Activated CD4-positive, alpha-beta T cell treated with anti-CD3 and anti-CD28 coated beads, Interleukin-2, amount 50 U/mL, for 24 hours (primary cell): ENCODE measurements around the gene RANBP9.

Experiments used
- DNase-seq, 2 donors: peaks; one replicate each; pipeline ENCODE4 v3.0.0-alpha.2; 2020; ENCODE audit warnings: low read depth in 1 of 2, low spot score in 1 of 2

RANBP9 gene

DNA sequence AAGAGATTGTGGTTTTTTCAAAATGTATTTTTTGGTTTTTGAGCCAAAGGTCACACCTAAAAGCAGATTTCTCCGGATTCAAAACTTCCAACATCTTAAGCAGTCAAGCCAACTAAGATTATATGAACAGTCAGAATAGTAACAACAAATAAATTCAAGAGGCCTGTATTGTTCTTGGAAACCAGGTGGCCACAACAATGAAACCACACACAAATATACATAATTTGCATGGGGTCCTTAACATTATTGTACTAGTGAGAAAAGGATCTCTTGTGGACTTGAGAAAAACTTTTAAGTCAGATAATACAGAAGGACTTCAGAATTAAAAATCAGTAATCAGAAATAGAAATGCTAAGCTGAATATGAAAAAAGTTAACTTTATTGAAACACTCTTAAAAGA, 55.9 kb downstream of the RANBP9 start:
- no peak for DNase-seq

DNA sequence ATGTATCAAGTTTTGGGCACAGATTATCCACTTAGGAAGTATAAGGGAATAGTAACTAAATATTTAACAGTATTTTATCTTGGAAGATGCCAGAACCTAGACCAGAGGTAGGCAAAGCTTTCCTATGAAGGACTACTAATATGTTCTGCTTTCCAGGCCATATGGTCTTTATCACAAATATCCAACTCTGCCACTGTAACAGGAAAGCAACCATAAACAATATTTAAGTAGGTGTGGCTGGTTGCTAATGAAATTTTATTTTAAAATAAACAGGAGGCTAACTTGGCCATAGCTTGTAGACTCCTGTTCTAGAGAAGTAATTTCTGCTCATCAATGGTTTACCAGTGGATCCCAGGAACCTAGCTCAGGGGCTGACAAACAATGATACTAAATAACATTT, 57.1 kb downstream of the RANBP9 start:
- DNase-seq, result no peak

DNA sequence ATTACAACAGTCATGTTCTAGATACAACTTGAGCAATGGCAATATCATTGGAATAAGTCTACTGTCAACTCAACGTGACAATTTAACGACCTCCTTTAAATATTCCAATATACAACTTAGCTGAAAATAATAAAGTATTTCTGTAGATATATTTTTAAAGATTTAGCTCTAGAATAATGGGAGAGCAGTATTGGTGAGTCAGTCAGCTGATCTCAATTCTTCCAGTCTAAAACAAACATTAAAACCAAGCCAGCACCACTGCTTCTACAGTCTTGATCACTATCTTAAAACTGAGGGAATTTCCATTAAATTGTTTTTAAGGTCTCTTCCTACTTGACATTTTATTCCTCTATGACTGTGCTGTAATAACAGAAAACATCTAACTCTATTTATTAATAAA, 58.3 kb downstream of the RANBP9 start:
- no peak for DNase-seq

DNA sequence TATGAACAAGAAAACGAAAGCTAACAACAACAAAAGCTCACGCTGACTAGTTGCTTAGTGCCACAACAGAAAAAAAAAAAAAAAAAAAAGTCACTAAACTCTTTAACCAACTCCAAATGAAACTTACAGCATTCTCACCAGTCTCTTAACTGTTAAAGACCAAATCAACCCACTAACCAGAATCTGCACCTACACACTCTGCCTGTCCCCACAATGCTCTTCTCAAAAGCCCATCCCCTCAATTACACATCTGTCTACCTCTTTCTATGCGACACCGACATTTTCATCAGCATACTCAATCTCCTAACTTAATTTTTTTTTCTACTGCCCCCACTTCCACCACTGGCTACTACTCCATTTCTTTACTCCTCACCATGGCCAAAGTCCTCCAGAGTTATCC, 62.2 kb downstream of the RANBP9 start:
- DNase-seq, result no peak

DNA sequence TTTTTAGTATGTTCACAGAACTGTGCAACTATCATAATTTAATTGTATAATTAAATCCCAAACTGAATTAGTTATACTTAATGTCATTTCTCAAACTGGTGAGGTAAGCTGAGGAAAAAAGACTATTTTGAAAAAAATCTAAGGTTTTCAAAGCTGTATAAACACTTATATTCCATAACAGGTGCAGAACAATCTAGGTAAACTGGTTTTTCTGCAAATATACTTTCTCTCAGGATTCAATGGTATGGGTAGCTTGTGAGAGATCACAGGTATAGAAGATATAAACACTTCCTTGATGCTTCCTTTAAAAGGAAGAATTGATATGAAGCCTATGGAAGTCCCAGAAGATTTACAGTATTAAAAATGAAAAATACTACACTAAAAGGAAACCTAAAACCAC, 62.8 kb downstream of the RANBP9 start:
- DNase-seq, result no peak

DNA sequence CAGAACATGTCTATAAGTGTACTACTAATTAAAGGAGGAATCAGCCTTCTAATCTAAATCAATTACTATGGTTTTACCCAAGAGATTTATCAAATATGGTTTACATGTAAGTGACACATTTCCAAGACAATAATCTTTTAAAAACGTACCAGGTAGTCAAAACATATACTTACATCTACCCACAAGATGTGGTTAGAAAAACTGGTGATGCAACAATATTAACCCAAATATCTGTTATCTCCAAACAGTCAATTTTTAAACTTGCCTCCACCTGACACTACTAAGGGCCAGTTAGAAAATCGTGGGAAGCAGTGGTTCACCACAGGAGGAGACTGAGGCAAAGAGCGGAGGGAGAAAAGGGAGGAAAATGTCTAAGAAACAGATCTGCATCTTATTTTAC, 68.5 kb downstream of the RANBP9 start:
- no peak for DNase-seq

DNA sequence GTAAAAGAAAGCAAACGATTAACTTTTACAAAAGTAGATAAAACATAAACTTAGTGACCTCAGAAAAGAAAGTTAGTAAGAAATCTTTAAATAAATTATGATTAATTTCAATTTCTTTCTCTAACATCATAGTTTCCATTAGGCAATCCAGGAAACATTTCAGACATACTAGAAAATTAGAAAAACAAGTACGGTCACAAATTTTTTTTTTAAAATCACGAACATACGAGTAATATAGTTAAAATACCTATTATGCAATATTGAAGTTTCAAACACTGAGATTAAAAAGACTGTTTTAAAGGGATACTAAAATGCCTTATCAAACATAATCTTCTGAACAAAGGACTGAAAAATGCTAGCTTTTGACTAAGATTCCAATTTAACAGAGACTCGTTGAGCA, 70.3 kb downstream of the RANBP9 start:
- DNase-seq, result no peak

DNA sequence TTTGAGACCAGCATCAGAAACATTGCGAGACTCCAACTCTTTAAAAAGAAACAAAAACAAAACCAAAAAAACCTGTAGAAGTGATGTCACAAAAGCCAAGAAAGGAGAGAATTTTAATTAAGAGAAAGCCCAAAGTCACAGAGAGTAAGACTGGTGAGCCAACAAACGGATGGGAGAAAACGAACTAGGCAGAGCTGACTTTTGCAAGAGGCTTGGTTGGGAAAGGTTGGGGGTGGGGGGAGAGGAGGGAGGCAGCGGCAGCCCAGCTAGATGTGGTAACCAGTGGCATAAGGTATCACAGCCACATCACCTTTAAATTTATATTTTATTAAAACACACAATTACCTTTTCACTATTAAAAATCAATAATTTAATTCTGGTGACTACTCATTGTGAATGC, 73.0 kb downstream of the RANBP9 start:
- DNase-seq, result no peak

DNA sequence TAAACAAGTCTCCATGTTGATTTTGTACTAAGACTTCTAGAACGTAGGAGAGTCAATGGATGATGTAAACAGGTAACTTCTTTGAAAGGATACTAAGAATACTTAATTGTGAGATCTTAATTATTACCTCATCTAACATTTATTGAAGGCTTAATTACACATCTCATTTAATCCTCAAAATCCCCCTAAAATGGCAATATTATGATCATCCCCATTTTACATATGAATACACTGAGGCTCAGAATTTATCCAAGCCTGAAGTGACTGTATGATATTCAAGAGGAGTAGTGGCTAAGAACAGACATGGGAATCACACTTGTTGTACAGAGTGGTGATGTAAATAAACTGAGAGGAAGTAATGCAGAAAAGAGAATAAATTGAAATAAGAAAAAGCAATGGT, 73.6 kb downstream of the RANBP9 start:
- no peak for DNase-seq

DNA sequence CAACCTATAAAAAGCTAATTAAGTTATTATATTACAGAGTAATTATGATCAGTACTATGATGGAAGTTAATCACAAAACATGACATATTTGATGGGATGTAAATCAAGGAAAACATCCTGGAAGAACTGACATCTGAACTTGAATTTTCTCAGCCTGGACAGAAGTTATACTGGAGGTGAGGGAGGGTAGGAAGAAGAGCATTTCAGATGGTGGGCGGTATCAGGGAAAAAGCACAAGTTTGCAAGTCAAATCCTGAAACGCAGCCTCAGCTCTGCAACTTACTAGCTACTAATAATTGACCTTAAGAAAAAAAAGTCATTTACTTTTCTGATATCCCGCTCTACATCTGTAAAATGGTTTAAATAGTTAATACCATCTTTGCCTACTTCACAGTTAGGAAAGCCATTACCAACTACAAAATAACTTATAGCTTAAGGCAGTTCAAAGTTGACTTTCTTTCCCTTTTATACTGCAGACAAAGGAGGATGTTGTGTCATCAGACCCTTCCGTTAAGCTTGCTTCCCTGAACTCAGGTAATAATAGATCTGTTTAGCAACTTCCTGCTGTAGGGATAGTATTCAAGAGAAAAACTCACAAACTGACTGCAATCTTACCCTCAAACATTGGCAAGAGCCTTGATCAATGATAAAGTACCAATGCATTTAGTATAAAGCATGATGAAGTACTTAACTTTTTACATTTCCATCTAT, 75.5 kb downstream of the RANBP9 start:
- DNase-seq, result no peak

DNA sequence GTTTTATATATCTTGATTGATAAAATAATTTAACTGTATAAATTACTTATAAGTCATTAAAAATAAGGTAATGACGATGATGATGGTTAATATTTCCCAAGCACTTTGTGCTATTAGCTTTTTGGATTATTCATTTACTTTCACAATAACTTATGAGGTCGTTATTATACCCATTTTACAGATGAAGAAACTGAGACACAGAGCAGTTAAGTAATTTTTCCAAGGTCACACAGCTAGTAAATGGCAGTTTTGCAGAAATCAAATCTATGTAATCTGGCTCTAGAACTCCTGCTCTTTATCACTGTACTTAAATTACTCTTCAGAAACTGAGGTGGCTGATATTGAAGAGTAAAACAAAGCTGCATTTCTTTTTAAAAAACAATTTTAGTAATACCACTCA, 78.3 kb downstream of the RANBP9 start:
- no peak for DNase-seq

DNA sequence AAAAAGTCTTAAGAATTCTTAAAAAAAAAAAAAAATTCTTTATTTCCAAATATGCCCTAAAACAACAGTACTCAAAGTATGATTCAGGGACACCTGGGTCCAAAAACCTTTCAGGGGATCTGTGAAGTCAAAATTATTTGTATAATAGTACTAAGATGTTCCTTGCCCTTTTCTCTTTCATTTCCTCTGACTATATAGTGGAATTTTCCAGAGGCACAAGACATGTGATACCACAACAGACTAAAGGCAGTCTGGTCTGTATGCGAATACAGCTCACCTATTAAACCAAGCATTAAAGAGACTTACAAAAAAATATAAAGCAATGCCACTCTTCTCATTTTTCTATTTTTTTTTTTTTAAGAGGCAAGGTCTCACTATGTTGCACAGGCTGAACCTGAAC, 81.1 kb downstream of the RANBP9 start:
- DNase-seq, result peak in 1 of 2 donors; percentile 11

DNA sequence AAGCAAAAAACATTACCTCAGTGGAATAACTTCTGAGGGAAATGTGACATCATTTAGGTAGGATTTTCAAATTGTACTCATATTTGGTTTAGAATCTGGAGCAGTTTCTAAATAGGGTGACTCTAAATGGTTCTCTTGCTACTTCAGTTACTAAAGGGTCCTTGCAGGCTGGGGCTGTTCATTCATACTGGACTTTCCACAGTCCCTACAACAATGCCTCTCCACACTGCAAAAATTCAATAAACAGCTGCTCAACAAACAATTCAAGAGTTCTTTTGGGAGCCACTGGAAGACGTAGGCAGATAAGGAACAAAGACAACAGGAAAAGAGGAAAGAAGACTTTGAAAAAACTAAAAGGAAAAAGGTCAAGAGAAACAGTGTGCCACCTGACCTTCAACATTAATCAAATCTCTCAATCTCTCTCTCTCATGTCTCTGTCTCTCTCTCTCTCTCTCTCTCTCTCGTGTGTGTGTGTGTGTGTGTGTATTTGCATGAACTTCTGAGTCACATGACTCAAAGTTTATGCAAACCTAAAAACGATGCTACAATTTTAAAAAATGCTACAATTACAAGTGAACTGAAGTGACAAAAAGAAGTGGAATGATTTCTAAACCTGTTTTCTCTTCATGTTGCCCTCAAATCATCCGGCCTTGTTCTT, 82.0 kb downstream of the RANBP9 start:
- no peak for DNase-seq

DNA sequence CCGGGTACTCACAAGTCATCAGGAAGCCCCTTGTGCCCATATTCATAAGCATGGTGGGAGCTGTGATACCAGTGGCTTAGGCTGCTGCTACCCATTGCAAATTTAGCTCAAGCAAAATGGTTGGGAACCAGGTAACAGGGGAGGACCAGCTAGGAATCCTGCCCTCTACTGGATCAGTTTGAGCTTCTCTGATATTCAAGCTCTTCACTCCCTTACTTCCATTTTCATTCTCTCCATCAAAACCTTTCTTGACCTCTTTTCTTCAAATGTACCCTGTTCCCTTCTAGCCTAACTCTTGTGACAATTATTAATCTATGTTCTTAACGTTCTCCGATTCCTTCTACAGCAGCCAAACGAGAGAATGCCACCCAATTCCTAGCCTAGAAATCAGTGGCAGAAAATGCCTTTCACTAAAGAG, 86.8 kb downstream of the RANBP9 start:
- peak in 1 of 2 donors; percentile 18 for DNase-seq

DNA sequence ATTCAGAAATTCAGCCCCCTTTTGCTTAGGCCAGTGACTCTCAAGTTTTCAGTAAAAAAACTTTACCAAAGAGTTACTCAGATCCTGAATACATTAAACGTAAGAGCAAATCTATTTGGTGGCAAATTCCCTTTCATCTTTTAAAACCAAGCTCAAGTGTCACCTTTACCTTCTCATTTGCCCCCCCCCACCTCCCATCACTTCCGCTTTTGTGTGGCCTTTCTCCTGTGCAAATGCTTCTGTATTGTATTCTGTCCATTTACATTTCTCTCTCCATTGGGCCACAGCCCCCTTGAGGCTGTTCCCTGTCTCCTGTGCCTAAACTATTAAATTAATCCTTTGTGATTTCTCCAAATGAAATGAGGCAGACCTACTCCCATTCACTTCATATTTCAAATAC, 94.6 kb downstream of the RANBP9 start:
- DNase-seq, result no peak

DNA sequence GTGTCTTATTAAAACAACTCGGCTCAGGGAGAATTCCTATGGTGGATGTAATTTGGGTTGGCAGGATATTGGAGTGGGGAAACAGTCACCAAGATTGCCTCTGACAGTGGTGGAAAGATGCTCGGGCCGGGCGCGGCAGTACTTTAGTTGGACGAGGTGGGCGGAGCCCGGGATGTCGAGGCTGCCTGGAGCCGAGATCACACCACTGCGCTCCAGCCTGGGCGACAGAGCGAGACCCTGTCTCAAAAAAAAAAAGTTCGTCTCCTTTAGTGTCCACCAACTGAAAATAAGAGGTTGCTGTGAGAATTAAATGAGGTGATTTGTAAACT, 95.9 kb downstream of the RANBP9 start:
- peak in 1 of 2 donors; percentile 36 for DNase-seq

DNA sequence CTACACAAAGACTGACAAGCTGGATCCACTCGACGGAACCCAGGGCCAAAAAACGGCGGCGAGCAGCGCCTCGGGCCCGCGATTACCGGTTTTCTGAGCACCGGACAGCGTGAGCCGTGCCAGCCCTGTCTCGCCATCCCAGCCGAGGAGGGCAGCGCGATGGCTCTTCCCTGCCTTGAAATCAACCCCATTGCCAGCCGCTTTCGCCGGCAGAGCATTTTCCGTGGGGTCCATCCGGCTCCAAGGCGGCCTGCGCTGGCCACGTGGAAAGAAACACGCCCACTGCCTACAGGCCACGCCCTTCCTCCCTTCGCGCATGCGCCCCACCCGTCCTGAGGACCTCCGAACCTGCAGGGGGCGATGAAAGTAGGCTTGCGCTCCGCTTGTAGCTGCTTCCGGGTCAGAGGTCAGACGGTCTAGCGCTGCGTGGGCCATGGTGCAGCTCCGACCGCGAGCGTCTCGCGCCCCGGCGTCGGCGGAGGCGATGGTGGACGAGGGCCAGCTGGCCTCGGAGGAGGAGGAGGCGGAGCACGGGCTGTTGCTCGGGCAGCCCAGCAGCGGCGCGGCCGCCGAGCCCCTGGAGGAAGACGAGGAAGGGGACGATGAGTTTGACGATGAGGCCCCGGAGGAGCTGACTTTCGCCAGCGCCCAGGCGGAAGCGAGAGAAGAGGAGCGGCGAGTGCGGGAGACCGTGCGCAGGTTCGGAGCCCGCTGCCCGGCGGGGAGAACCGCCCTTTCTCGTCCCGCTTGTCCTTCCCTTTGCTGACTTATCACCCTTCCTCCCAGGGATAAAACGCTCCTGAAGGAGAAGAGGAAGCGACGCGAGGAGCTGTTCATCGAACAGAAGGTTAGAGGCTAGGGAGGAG, 96.5 kb downstream of the RANBP9 start, which contains the start of gene NOL7:
NOL7 (plus strand) TSS at position 410 of the 866 bp plus-strand sequence; CDS start at position 434, 24 bp downstream.
- DNase-seq, result peak; percentile 97 to 98

DNA sequence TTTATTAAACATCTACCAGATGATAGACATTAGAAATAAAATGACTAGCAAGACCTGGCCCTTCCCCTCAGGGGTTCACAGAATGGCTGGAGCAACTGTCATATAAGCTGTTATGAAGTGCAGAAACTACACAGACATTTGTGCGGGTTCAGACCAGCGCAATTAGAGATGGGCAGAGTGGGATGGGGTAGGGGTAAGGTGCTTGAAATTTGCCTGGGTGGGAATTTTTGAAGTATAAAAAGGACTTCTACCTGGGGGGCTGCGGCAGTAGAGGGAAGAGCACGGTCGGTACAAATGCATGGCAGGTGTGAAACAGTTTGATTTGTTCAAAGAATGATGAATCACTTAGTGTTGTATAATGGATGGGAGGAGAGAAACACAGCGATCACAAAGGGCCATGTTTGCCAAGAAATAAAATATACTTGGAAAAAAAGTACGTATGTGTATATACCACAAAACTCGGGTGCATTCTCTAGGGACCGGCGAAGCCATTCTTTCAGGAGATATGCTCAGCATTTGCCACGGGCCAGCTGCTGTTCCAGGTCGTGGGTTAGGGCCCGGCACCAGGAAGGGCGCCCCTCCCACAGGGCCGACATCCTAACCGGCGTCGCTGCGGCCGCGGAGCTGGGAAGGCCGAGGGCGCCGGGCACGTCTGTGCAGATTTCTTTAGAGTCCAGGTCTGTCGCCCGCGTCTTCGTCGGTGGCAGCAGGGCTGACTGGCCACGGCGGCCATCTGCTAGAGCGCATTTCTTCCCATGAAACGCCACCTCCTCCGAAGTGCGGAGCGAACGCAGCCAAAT, 97.3 kb downstream of the RANBP9 start:
- DNase-seq, result peak in 1 of 2 donors; percentile 23

DNA sequence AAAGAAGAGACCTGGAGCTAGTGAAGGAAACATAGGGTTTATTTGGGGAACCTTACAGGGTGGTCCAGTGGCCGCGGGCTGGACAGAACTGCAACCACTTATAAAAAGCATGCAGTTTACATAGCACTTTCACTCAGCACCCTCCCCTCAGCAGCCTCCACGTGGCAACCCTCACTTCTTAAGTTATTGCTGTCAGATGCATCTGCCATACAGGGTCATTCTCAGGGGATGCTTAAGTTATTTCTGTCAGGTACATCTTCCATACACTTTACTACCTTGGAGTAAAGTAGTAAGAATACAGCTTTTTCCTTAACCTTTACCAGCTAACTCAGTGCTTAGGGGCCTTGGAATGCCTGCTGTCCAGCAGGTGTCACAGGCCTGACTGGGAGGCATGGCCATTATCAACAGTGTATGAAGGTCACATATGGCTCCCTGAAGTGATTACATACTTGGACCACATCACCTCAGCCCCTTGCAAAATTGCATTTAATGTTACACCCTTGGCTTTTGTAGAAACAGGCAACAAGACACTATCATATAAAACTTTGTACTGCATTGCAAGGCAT, 98.5 kb downstream of the RANBP9 start:
- DNase-seq, result no peak

DNA sequence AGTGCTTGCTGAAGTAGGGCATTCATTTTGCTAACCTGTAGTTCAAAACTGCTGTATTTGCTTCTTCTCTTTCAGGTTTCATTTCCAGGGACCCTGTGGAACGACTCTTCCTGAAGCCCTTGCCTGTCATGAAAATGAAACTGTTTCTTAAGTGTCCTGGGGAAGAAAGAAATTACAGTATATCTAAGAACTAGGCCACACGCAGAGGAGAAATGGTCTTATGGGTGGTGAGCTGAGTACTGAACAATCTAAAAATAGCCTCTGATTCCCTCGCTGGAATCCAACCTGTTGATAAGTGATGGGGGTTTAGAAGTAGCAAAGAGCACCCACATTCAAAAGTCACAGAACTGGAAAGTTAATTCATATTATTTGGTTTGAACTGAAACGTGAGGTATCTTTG, 99.9 kb downstream of the RANBP9 start:
- DNase-seq, result no peak

DNA sequence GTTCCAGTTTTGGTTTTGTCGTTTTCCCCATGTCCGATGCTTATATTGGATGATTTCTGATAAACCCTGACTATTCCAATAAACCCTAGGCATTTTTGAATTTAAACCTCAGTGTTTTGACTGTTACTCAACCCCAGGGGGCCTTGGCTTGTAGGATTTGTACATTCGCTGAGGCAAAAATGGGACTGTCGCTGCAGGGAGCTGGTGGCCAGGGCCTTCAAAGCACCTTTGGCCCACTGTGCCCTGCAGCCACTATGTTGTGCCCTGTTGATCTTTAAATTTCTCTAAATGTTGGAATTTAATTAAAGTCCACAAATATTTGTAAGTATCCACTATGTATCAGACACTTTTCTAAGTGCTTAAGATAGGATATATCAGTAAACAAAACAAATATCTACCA, 106.0 kb downstream of the RANBP9 start:
- DNase-seq, result no peak
